Measurements from ENCODE around the gene KCTD14. TPM values are rescaled to one million over a fixed set of nuclear protein-coding genes. Genes with fewer than 3 reads are reported as not detected.
"Not testable (repeated sequence)": the region's sequence is repeated elsewhere in the genome, so short reads cannot be mapped to it uniquely, and the experiment has no call there.

KCTD14 gene
- total and polyA plus RNA-seq, 2 of the 4 experiments (the other 2 are of a cell fraction) = 0.90 to 0.97 TPM

DNA sequence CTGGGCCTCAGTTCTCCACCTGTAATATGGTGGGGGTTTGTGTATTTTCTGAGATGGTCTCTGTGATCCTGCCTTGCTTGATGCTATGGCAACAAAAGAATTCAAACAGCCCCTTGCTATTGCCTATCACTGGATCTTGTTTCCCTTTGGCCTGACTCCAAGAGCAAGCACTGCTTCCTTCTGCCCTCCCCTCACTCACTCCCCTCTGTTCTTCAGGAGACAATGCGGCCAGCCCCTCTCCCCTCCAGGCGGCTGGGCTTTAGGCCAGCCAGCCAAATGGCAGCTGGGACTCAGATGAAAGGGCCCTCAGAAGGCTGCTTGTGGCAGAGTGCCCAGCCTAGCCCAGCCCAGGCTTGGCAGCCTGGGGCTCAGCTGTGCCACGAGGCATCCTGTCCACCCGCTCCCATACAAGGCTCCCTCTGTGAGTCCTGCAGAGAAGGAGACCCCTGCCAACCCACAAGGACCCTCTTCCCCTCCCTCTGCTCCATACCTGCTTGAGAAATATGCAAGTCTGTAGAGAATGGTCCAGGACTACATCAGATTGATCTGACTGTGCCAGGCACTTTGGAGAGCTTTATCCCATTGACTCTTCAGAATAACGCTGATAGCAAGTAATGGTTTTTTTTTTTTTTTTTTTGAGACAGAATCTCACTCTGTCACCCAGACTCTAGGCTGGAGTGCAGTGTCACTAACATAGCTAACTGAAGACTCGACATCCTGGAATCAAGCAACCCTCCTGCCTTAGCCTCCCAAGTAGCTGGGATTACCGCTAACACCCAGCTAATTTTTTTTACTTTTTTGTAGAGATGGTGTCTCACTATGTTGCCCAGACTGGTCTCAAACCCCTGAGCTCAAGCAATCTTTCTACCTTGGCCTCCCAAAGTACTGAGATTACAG lies 7.6 kb upstream of the KCTD14 start:
- peak; percentile 50 for DNase-seq
- no peak overlapping the region for H4K5ac ChIP-seq (ENCODE audit: low read depth, low read length)
- H3K27ac ChIP-seq (ENCODE audit: insufficient read depth, low read length) = no peak overlapping the region

DNA sequence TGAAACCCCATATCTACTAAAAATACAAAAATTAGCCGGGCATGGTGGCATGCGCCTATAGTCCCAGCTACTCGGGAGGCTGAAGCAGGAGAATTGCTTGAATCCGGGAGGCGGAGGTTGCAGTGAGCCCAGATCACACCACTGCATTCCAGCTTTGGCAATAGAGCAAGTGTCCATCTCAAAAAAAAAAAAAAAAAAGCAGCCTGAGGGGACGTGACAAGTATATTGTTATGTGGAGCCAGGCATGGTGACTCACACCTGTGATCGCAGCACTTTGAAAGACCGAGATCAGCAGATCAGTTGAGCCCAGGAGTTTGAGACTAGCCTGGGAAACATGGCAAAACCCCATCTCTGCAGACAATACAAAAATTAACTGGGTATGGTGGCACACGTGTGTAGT lies 5.3 kb upstream of the KCTD14 start:
- H2AFZ ChIP-seq (replicated peaks; ENCODE audit: low read length, poor library complexity); H2BK15ac ChIP-seq (ENCODE audit: low read depth, low read length); H2AK9ac ChIP-seq (replicated peaks; ENCODE audit: low read depth, low read length, poor library complexity); ATAC-seq (ENCODE audit: low read depth); H3K27ac ChIP-seq (ENCODE audit: insufficient read depth, low read length); dilution Hi-C loops (cut with HindIII; ENCODE audit: low sequenced_read_pairs, unreplicated experiment); H3K18ac ChIP-seq (ENCODE audit: low read depth, low read length); H3K36me3 ChIP-seq (ENCODE audit: control insufficient read depth, insufficient read depth, low read length); H4K8ac ChIP-seq (ENCODE audit: low read depth in 2 of 2, low read length in 2 of 2); H3K4me1 ChIP-seq (ENCODE audit: control insufficient read depth, insufficient read depth, low read length); POLR2A ChIA-PET (ENCODE audit: unreplicated experiment); H3K14ac ChIP-seq (replicated peaks; ENCODE audit: low read depth, low read length); H2AK5ac ChIP-seq (ENCODE audit: low read depth, low read length); H3K4me3 ChIP-seq (ENCODE audit: insufficient read depth, low read depth, low read length); H3K23ac ChIP-seq (ENCODE audit: low read depth, low read length); in situ Hi-C loops (cut with MboI; ENCODE audit: low sequenced_read_pairs); H4K91ac ChIP-seq (ENCODE audit: insufficient read depth, low read depth, low read length); H3K4me2 ChIP-seq (ENCODE audit: low read depth, low read length); BruUV-seq (replicated peaks); H2BK5ac ChIP-seq (ENCODE audit: low read depth, low read length, poor library complexity, severe bottlenecking); H3K56ac ChIP-seq (ENCODE audit: extremely low read depth, insufficient read depth, low read length); H3K4ac ChIP-seq (ENCODE audit: low read depth, low read length); H3K9me3 ChIP-seq (ENCODE audit: control insufficient read depth, insufficient read depth, low read length); H4K5ac ChIP-seq (ENCODE audit: low read depth, low read length); DNase-seq; H3K27me3 ChIP-seq (ENCODE audit: control insufficient read depth, insufficient read depth, low read length); H3K9ac ChIP-seq (ENCODE audit: low read depth, low read length); H4K20me1 ChIP-seq (ENCODE audit: insufficient read depth, low read length); H2BK120ac ChIP-seq (ENCODE audit: low read depth, low read length); H2BK20ac ChIP-seq (ENCODE audit: low read depth, low read length); intact Hi-C loops (cut with micrococcal nuclease); H3K79me1 ChIP-seq (ENCODE audit: low read depth in 1 of 2, low read length in 2 of 2); H3K9me1 ChIP-seq (ENCODE audit: insufficient read depth, low read length): not testable (repeated sequence)
- 90% methylated on average over 2 of the region's 9 CpGs; no CpG with 5 or more reads in 1 of the 2 experiments for WGBS, 2 experiments (ENCODE audit: extremely low coverage in 2 of 2, insufficient read length in 1 of 2)
- CTCF ChIA-PET = interaction anchor here (0.6 kb wide), 1 partner anchor 200 kb away, joined by 3 read pairs; no protein-coding TSS in a partner anchor

More for the DNA sequence above, 7.6 kb upstream of the KCTD14 start:
- ChIA-PET POLR2A (ENCODE audit: unreplicated experiment) (interaction anchor here (1.0 kb wide), 1 partner anchor 9 kb away, joined by 3 read pairs; no protein-coding TSS in a partner anchor), CTCF (interaction anchor here (0.6 kb wide), 1 partner anchor 58 kb away, joined by 3 read pairs; no protein-coding TSS in a partner anchor)
- Histone ChIP-seq H3K4me1 (ENCODE audit: control insufficient read depth, insufficient read depth, low read length) (peaks cover 3% of the 10 kb centered on the region; the same call in 1 of the 2 replicates), H2AFZ (replicated peaks; ENCODE audit: low read length, poor library complexity) (peak overlapping the region; percentile 67), H3K9me3 (ENCODE audit: control insufficient read depth, insufficient read depth, low read length) (no peaks in the 10 kb centered on the region), H4K91ac (ENCODE audit: insufficient read depth, low read depth, low read length) (no peak overlapping the region), H3K56ac (ENCODE audit: extremely low read depth, insufficient read depth, low read length) (no peak overlapping the region), H3K9ac (ENCODE audit: low read depth, low read length) (no peak overlapping the region), H3K23ac (ENCODE audit: low read depth, low read length) (no peak overlapping the region), H3K14ac (replicated peaks; ENCODE audit: low read depth, low read length) (no peak overlapping the region), H3K36me3 (ENCODE audit: control insufficient read depth, insufficient read depth, low read length) (no peaks in the 10 kb centered on the region), H3K27me3 (ENCODE audit: control insufficient read depth, insufficient read depth, low read length) (no peaks in the 10 kb centered on the region), H2BK20ac (ENCODE audit: low read depth, low read length) (no peak overlapping the region), H3K79me1 (ENCODE audit: low read depth in 1 of 2, low read length in 2 of 2) (no peaks in the 10 kb centered on the region), H3K9me1 (ENCODE audit: insufficient read depth, low read length) (no peaks in the 10 kb centered on the region; the same call in 1 of the 2 replicates), H3K4me2 (ENCODE audit: low read depth, low read length) (no peak overlapping the region), H2BK15ac (ENCODE audit: low read depth, low read length) (no peak overlapping the region), H2BK5ac (ENCODE audit: low read depth, low read length, poor library complexity, severe bottlenecking) (no peak overlapping the region), H3K4me3 (ENCODE audit: insufficient read depth, low read depth, low read length) (no peak overlapping the region), H2AK5ac (ENCODE audit: low read depth, low read length) (peak overlapping the region; percentile 30; the same call in 1 of the 2 replicates), H2AK9ac (replicated peaks; ENCODE audit: low read depth, low read length, poor library complexity) (peak overlapping the region; percentile 53), H4K20me1 (ENCODE audit: insufficient read depth, low read length) (no peaks in the 10 kb centered on the region), H3K4ac (ENCODE audit: low read depth, low read length) (peak overlapping the region; percentile 22; the same call in 1 of the 2 replicates), H3K18ac (ENCODE audit: low read depth, low read length) (no peak overlapping the region), H2BK120ac (ENCODE audit: low read depth, low read length) (no peak overlapping the region), H4K8ac (ENCODE audit: low read depth in 2 of 2, low read length in 2 of 2) (peak overlapping the region in 1 of 2 experiments; percentile 43; a peak in 1 of 4 replicates)
- WGBS, 2 experiments (ENCODE audit: extremely low coverage in 2 of 2, insufficient read length in 1 of 2) = 7% methylated on average over 2 of the region's 7 CpGs; no CpG with 5 or more reads in 1 of the 2 experiments
- no TSS peak for BruUV-seq (replicated peaks)
- dilution Hi-C loops (cut with HindIII; ENCODE audit: low sequenced_read_pairs, unreplicated experiment) = no loop called here
- peak; percentile 83 for ATAC-seq (ENCODE audit: low read depth)
- in situ Hi-C loops (cut with MboI; ENCODE audit: low sequenced_read_pairs) = no loop called here
- no peak for TF ChIP-seq CEBPB (IDR thresholded peaks at IDR 0.05; ENCODE audit: low read depth, low read length)
- TF ChIP-seq POLR2A (IDR thresholded peaks at IDR 0.05; ENCODE audit: low read depth, low read length) = no peak
- TF ChIP-seq, protein P1, sequence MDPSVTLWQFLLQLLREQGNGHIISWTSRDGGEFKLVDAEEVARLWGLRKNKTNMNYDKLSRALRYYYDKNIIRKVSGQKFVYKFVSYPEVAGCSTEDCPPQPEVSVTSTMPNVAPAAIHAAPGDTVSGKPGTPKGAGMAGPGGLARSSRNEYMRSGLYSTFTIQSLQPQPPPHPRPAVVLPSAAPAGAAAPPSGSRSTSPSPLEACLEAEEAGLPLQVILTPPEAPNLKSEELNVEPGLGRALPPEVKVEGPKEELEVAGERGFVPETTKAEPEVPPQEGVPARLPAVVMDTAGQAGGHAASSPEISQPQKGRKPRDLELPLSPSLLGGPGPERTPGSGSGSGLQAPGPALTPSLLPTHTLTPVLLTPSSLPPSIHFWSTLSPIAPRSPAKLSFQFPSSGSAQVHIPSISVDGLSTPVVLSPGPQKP (IDR thresholded peaks at IDR 0.05; ENCODE audit: borderline replicate concordance, low read depth, low read length) = no peak
- no peak for TF ChIP-seq RCOR1 (IDR thresholded peaks at IDR 0.05; ENCODE audit: insufficient replicate concordance, low read length)
- TF ChIP-seq NFE2L2 (IDR thresholded peaks at IDR 0.05; ENCODE audit: low read depth, low read length) = no peak
- intact Hi-C loops (cut with micrococcal nuclease) = no loop called here
